D721Med (cell line): ENCODE results near the gene GNAS.

Source experiments
- DNase-seq: peaks from one replicate; pipeline ENCODE4 v3.0.0; 2011; ENCODE audit warnings: low spot score; ENCODE audit not compliant: insufficient read length
- FAIRE-seq: peaks from 2 replicates; lab custom pipeline; 2011; peaks lifted over from hg19 to GRCh38; lab: Jason Lieb, UNC
- TF ChIP-seq, protein P1 (sequence below): IDR thresholded peaks from 2 replicates; pipeline ENCODE4 v1.5.1; 2012; ENCODE audit warnings: mild to moderate bottlenecking, control low read depth; ENCODE audit not compliant: insufficient read depth; ENCODE audit errors: missing control alignments

Gene GNAS

DNA sequence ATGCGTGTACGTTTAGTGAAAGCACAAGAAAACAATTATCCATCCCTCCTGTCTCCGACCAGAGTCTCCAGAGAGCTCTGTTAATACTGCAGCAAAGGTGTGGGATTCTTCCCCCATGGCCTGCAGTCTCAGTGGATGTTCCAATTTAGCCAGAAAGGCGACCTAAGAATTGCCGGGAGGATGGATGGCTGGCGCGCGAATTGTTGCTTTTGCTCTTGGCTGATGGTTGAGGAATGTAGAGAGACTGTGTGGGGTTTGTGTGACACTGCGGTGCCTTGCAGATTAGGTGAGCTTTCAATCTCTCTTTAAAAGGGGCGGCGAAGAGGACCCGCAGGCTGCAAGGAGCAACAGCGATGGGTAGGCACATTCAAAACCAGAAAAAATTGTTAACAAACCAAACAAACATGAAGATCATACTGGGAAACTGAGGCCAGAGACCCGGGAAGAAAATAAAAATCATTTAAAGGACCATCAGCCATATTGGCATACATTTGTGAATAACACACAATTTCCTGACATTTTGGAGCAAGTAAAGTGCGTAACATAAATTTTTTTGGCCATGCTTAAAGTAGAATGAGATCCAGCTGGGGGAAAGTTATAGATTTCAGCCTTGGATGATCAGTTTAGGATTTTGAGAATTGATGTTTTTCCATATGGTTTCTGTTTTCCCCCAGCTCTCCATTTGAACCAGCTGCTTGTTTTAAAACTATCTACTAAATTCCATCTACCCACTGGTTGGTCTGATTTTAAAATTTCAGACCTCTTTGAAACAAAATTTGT, 46.3 kb downstream of the GNAS start:
- TF ChIP-seq, protein P1, sequence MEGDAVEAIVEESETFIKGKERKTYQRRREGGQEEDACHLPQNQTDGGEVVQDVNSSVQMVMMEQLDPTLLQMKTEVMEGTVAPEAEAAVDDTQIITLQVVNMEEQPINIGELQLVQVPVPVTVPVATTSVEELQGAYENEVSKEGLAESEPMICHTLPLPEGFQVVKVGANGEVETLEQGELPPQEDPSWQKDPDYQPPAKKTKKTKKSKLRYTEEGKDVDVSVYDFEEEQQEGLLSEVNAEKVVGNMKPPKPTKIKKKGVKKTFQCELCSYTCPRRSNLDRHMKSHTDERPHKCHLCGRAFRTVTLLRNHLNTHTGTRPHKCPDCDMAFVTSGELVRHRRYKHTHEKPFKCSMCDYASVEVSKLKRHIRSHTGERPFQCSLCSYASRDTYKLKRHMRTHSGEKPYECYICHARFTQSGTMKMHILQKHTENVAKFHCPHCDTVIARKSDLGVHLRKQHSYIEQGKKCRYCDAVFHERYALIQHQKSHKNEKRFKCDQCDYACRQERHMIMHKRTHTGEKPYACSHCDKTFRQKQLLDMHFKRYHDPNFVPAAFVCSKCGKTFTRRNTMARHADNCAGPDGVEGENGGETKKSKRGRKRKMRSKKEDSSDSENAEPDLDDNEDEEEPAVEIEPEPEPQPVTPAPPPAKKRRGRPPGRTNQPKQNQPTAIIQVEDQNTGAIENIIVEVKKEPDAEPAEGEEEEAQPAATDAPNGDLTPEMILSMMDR = no peak
- FAIRE-seq = no peak
- DNase-seq = no peak

DNA sequence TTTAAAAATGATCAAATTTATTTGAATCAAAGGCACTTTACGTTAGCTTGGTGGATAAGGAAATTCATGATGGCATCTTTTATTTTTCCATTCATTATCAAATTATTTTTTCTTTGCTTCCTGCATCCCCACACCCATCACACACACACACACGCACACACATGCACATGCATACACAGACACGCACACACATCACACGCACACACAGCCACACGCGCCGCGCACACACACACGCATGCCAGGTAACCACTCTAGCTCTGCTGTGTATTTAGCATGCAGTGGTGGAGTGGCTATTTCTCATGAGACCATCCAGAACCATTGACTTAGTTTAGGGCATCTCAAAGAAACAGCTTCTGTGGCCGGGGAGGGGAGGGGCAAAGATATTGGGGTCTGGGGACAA, 47.0 kb downstream of the GNAS start:
- TF ChIP-seq, protein P1 = no peak
- FAIRE-seq (no peak), DNase-seq (no peak)

DNA sequence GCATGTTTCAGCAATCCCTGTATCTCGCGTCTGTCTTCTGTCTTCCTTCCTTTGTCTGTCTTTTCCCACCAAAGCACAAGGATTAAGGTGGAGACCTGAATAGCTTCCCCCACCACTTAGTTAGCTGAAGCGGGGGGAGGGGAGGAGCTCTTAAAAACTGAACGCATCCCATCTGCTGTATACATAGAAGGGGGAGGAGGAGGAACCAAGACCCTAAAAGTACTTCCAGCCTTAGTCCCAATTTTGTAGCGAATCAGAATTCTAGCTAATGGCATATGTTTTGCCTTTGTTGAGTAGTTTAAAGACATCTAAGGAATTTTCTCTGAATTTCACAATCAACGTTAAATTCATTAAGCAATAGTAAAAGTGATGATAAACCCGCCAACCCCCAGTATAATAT, 47.9 kb downstream of the GNAS start:
- DNase-seq (no peak), FAIRE-seq (no peak)
- TF ChIP-seq, protein P1 = no peak

GRCh38 chr20:58901488-58902402, 49.2 kb downstream of the GNAS start:
- DNase-seq (no peak), FAIRE-seq (no peak)
- TF ChIP-seq, protein P1 = no peak

- TF ChIP-seq, protein P1 = no peak
- no peak for FAIRE-seq
- DNase-seq = no peak
These were observed 51.1 kb downstream of the GNAS start for GRCh38 chr20:58903614-58904013.

DNA sequence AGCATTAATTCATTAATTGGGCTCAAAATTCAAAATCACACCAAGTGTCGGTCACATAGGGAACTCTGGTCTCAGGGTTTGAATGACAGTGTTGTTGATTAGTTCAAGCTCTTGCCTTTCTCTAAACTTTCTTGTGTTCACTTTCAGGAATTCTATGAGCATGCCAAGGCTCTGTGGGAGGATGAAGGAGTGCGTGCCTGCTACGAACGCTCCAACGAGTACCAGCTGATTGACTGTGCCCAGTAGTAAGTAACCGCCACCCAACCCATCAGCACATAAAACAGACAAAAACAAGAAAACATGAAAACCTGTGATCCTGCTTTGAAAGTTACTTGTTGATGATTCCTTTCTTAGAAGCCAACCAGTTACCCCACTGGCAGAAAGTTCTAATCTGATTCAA, 52.7 kb downstream of the GNAS start:
- TF ChIP-seq, protein P1 = no peak
- FAIRE-seq (no peak), DNase-seq (no peak)
